SIG-M5 treated with dmso at 0.1 percent for 504 hours (cell line): Measurements from ENCODE around the gene ECSIT.
"Not testable (repeated sequence)": the region's sequence is repeated elsewhere in the genome, so short reads cannot be mapped to it uniquely, and the experiment has no call there.

Experiments used
- DNase-seq: peaks from one replicate; lab custom pipeline; 2025; ENCODE audit not compliant: unreplicated experiment; lab: John Stamatoyannopoulos, UW

The ECSIT gene, protein sequence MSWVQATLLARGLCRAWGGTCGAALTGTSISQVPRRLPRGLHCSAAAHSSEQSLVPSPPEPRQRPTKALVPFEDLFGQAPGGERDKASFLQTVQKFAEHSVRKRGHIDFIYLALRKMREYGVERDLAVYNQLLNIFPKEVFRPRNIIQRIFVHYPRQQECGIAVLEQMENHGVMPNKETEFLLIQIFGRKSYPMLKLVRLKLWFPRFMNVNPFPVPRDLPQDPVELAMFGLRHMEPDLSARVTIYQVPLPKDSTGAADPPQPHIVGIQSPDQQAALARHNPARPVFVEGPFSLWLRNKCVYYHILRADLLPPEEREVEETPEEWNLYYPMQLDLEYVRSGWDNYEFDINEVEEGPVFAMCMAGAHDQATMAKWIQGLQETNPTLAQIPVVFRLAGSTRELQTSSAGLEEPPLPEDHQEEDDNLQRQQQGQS

DNA sequence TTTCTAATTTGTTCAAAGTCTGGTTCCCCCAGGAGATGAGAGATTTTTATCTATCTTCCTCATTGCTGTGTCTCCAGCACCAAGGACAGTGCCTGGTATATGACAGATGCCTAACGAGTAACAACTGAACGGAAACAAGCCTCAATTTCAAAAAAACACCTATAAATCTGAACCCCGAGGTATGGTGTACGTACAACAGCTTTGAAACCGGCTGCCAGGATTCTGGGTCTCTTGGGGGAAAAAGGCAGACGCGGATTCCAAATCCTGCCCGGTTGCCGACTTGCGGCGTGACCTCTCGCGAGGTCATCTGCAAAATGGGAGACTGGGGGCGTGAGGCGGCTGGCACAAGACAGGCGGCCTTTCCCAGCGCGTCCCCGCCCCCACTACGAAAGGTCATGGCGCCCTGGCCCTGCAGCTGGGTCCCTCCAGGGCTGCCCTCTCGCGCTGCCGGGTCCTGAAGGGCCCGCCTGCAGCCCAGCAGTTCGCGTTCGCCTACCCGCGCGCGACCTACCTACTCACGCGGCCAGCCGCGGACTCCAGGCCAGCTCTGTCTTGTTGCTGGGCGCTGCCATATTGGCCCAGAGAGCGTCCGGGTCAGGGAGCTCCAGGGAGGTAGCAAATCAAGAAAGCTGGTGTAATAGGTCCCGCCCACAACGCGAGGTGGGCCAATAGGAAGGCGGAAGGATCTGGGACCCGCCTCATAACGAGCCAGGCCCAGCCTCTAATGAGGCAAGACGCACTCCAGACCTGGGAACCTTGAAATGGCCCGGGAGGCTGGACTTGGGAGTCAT, at the start of gene ECSIT:
TSS of gene ECSIT (minus strand) at position 584 of the 791 bp plus-strand sequence. CDS start 9,964 bp downstream, outside the sequence.
- peak; percentile 96 for DNase-seq

DNA sequence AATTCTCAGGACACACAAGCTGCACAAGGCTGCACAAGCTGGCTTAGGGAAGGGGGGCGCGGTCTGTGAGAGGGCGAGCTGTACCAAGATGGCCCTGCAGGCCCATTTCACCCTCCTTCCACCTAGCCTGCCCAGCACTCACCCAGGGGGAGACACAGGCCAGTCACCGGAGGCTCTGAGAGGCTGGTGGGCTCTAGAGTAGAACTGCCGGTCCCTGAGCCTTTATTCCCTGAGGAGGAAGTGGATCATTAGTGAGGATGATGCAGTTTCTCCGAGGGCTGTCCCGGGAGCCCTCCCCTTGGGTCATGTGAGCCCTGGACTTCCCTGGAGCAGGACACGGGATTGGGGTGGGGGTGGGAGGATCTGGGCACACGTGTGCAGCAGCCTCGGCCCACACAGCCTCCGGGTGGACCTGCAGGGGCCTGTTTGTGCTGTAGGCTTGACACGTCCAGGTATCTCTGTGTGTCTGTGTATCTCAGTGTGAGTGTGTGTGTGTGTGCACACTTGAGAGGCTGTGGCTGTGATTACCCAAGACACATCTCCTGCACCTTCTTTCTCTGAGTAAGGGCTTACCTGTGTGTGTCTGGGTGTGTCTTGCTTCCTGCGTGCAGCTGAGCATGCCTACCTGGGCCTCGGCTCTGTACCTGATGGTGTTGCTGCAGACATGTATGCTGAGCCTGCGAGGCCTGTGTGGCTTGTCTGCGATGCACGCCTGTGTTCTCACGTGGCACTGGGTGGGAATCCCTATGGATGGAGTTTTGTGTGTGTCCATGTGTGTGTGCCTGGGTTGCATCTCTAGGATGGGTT, 48.7 kb upstream of the ECSIT start, which contains the start of gene ACP5:
TSS of gene ACP5 (minus strand) at position 195 of the 807 bp plus-strand sequence. CDS start 328 bp downstream, outside the sequence.
- no peak for DNase-seq

DNA sequence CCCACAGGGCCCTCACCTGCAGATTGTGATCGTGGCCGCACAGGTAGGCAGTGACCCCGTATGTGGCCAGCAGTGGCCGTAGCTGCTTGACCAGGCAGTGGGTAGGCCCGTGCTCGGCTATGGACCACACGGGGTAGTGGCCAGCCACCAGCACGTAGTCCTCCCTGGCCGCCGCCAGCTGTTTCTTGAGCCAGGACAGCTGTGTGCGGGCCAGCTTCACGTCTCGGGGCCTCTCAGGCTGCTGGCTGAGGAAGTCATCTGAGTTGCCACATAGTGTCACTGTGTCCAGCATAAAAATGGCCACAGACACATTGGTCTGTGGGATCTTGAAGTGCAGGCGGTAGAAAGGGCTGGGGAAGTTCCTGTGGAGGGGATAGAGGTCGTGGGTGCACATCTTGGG, 47.3 kb upstream of the ECSIT start:
- no peak for DNase-seq

DNA sequence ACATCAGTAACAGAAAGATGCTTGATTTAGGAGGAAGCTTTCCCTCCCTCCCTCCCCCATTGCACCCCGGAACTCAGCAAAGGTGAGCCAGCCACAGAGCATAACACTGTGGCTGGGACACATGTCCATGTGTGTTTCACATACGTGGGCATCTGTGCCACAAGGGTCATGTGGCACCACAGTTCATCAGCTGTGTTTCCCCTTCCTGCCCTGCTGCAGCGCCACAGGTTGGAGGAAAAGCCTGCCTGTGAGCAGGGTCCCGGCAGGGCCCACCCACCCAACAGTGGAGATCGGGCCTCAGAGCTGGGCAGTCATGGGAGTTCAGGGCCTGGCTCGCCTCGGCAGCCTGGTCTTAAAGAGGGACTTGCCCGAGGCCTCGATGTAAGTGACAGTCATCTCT, 45.8 kb upstream of the ECSIT start:
- DNase-seq, result no peak

DNA sequence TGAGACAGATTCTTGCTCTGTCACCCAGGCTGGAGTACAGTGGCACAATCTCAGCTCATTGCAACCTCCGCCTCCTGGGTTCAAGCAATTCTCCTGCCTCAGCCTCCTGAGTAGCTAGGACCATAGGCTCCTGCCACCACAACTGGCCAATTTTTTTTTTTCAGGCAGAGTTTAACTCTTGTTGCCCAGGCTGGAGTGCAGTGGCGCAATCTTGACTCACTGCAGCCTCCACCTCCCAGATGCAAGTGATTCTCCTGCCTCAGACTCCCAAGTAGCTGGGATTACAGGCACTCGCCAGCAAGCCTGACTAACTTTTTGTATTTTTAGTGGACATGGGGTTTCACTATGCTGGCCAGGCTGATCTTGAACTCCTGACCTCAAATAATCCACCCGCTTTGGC, 44.8 kb upstream of the ECSIT start:
- DNase-seq, result not testable (repeated sequence)

DNA sequence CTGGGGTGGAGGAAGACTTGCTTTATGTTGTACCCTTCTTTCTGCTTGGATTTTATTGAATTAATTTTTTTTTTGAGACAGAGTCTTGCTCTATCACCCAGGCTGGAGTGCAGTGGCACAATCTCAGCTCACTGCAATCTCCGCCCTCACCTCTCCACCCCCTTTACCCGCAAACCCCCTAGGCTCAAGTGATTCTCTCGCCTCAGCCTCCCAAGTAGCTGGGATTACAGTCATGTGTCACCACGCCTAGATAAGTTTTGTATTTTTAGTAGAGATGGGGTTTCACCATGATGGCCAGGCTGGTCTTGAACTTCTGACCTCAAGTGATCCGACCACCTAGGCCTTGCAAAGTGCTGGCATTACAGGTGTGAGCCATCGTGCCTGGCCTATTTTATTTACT, 44.4 kb upstream of the ECSIT start:
- DNase-seq, result not testable (repeated sequence)

DNA sequence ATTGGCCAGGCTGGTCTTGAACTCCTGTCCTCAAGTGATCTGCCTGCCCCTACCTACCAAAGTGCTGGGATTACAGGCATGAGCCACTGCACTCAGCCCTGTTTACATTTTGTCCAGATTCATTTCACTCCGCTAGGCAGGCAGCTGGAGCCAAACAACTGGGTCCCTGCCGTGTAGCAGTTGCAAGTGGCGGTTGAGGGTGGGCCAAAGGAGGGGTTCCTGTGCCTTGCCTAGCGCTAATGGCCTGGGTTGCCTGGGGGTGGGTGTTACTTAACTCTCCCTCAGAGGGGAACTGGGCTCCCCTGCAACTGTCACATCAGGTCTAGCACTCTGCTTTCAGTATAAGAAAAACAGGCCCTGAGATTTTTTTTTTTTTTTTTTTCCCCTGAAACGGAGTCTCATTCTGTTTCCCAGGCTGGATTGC, 41.1 kb upstream of the ECSIT start:
- DNase-seq, result no peak

DNA sequence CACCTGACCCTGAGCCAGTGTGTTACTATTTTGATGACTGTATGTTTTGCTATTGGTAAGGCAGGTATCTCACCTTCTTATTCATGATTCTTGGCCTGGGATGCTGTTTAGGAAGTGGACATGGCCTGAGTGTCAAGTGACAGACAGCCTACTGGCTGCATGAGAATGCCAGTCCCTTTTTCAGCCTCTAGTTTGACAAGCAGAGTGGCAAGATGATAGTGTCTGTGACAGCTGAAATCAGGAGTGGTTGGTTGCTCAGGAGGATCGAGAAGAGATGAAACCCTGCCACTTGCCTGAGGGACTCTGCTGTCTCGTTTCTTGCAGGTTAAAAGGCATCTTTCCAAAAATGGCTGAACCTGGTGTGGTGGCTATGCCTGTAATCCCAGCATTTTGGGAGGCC, 37.2 kb upstream of the ECSIT start:
- no peak for DNase-seq

DNA sequence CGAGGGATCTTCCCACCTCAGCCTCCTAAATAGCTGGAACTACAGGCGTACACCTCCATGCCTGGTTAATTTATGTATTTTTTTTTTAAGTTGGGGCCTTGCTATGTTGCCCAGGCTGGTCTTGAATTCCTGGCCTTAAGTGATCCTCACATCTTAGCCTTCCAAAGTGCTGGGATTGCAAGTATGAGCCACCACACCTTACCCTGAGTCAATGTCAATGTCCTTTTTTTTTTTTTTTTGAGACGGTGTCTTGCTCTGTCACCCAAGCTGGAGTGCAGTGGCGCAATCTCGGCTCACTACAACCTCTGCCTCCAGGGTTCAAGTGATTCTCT, 36.7 kb upstream of the ECSIT start:
- DNase-seq, result not testable (repeated sequence)

DNA sequence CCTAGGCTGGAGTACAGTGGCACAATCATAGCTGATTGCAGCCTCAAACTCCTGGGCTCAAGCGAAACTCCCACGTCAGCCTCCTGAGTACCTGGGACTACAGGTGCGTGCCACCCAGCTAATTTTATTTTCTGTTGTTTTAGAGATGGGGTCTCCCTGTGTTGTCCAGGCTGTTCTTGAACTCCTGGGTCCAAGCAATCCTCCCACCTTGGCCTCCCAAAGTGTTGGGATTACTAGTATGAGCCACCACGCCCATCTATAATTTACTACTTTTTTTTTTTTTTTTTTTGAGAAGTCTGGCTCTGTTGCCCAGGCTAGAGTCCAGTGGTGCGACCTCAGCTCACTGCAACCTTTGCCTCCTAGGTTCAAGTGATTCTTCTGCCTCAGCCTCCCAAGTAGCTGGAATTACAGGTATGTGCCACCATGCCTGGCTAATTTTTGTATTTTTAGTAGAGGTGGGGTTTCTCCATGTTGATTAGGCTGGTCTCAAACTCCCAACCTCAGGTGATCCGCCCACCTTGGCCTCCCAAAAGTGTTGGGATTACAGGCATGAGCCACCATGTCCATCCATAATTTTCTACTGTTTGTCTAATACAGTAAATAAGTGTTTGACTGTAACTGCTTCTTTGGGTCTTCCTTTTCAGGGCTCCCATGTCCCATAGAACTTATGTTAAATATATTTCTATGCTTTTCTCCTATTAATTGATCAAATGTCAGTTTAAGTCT, 35.3 kb upstream of the ECSIT start:
- not testable (repeated sequence) for DNase-seq

DNA sequence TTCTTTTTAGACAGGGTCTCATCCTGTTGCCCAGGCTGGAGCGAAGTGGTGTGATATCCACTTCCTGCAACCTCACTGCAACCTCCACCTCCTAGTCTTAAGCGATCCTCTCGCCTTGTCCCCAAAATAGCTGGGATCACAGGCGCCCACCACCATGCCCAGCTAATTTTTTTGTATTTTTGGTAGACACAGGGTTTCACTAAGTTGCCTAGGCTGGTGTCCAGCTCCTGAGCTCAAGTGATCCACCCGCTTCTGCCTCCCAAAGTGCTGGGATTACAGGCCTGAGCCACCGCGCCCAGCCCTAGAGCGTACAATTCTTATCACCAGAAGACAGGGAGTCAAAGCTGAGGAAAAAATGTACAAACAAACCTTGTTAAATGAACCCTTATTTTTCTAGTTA, 34.6 kb upstream of the ECSIT start:
- no peak for DNase-seq

DNA sequence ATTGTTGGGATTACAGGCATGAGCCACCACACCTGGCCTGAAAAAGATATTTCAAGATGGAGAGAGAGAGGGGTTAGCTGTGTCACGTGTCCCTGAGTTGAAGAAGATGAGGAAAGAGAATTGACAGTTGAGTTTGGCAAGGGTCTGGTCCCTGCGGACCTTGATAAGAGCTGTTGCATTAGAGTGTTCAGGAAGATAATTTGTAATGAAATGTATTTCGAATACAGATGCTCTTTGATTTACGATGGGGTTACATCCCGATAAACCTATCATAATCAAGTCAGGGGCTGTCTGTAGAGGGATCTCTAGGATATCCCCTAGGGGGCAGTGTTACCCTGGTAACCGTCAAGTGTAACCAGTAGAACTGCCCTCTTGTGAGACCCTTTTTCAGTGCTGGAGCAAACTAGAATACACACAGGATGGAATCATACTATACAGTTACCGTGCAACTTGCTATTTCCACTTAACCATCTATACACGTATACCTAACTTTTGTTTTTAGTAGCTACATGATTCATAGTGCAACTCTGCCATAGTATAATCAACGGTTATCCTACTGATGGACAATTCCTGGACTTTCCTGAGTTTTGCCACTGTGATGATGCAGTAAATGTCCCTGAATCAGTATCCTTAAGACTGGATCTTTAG, 31.6 kb upstream of the ECSIT start:
- peak; percentile 75 for DNase-seq

DNA sequence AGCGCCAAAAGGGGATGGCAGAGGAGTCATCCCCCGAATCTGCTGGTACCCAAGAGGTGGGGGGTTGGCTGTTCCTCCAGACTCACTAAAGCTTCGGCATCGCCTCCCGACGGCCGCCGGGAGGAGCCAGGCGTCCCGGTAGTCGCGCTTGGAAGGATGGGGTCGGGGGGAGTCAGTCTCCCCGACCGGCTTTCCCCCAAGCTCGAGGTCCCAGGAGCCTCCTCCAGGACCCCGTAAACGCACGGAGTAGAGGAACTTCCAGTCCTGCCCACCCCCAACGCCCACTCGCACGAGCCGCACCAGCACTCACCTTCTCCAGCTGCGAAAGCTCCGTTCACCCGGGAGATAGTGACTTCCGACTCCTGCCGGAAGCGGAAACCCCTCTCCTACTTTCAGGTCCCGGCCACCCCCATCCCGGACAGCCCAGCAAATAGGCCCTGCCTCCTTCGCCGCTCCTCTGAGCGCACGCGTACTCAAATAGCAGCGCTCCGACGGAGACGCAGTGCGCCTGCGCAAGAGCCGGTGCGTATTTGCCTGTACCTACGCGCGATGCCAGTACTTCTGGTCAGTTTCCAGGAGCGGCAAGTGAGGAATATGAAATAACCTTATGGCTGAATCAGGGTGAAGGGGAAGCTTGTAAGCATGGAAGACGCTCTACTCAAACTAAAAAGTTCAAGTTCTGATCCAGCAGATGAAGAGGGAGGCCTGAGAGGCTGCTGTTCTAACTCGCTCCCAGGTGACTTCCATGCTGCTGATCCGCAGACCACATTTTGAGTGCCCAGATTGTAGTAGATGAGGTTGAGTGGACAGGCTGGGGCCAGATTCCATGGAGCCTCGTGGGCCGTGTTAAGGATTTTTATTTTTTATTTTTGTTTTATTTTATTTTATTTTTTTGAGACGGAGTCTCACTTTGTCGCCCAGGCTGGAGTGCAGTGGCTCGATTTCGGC, 30.2 kb upstream of the ECSIT start, which contains the start of gene ELOF1:
TSS of gene ELOF1 (minus strand) at position 350 of the 948 bp plus-strand sequence. CDS start 4,883 bp downstream, outside the sequence.
- DNase-seq, result peak; percentile 97

DNA sequence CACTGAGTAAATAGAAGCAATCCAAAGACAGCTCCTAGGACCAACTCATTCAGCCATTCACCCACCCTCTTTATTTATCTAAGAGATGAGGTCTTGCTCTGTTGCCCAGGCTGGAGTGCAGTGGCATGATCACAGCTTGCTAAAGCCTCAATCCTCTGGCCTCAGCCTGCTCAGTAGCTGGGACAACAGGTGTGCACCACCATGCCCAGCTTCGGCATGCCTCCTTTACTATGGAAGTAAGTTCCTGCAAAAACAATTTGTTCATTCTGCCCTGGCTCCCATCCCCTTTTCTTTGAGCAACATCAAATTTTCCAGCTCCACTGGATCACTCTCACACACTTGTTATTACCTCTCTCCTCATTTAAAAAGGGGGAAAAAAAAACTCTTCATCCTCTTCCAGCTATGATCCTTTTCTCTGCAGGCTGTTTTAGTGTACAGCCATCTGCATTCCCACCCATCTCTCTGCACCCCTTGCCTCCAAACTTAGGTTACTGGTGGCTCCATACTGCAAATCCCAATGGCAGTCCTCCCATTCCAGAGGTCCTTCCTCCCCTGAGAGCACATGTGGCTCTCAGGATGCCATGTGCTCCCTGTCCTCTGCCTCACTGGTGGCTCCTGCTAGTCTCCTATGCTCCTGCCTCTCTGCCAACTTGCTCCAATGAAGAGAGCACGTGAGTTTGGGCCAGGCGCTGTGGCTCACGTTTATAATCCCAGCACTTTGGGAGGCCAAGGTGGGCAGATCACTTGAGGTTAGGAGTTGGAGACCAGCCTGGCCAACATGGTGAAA, 27.9 kb upstream of the ECSIT start:
- no peak for DNase-seq

DNA sequence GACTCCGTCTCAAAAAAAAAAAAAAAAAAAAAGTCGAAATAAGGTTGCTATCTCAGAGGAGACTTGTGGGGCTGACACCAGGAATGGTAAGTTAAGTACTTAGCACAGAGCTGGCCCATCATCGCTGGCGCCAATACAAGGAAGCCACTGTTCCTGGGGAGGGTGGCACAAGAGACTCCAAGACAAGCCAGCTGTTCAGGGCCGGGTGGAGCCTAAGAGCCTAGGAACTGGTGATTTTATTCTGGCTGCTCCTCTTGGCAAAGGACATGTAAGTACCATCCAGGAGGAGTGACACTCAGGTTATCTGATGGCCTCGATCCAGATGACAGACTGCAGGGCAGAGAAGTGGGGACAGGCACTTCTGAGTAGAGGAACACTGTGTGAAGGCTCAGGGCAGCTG, 26.3 kb upstream of the ECSIT start:
- DNase-seq, result no peak

DNA sequence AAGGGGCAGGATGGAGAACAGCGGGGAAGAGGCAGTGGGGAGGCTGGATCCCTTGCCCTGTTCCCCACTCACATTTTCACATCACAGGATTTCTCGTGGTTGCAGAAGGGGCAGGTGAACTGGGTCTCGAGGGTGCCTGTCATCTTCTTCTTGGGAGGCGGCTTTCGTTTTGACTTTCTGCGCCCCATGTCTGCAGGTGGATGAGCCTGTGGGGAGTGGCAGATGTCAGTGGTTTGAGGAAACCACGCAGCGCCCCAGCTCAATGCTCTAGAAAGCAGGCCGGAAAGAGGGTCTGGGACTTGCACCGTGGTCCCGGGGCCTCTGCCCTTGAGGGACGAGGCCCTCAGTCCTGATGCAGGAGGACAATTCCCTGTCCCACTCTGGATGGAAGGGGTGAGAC, 25.2 kb upstream of the ECSIT start:
- no peak for DNase-seq

DNA sequence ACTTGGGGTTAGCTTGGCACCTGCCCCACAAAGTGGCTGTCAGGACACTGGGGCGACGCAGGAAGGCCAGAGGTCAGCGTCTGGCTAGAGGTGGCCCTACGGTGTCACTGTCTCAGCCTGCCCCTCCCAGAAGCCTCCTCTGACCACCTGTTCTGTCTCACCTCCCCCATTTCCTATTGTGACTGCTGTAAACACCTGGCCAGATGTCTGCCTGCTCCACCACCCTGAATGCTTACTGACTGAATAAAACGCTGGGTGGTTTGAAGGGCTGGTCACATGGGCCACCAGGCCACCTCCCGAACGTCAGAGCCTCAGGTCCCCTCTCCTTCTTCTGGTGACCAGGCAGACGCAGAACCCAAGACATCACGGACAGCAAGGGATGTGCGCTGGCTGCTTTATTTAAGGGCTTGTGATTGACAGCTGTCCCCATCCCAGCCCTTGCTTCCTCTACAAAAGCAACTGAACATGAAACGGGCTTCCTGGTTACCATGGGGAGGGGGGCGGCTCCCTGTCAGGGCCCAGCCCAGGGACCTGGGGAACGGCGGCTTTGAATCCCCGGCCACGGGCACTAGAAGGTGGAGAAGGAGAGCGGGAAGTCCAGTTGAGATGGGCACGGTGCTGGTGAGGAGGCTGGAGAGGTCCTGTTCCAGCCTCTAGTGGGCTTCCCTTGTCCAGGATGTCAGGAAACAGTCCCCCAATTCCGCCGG, 23.9 kb upstream of the ECSIT start:
- no peak for DNase-seq
